GM18517 (cell line): Measurements from ENCODE around the gene BFSP1.

Experiments used
- ATAC-seq: cut with Tn5 transposase; IDR thresholded peaks from one replicate; pipeline ENCODE4 v1.9.1; 2021; ENCODE audit warnings: mild to moderate bottlenecking, moderate library complexity; ENCODE audit not compliant: unreplicated experiment

Gene BFSP1

GRCh38 chr20:17500826-17501225, 30.4 kb downstream of the BFSP1 start:
- ATAC-seq, result no peak

GRCh38 chr20:17500271-17500670, 30.9 kb downstream of the BFSP1 start:
- no peak for ATAC-seq

DNA sequence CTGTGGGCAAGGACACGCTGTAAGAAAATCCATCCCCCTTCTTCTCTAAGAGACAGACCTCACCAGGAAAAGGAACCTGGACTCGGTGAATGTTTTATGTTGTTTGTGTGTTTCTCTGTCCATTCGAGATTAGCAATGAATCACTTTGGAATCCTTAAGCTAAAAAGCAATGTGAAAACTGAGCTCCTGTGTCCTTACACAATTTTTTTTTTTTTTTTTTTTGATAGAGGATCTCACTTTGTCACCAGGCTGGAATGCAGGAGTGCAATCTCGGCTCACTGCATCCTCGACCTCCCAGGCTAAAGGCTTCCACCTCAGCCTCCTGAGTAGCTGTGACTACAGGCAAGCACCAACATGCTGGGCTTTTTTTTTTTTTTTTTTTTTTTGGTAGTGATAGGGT, 32.1 kb downstream of the BFSP1 start:
- no peak for ATAC-seq

DNA sequence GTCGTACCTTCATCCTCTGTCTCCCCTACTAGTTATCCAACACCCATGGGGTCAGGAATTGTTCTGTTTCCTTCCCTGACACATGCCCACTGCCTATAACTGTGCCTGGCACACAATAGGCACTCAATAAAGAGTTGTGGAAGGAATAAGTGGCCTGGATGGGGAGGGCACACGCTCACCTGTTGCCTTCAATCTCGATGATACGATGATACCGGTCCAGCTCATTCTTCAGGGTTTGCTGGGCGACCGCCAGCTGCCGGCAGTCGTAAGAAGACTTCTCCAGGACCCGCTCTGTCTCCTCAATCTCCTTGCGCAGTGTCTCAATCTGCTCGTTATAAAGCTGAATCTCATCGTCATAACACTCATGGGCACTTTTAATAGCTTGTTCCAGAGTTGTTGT, 32.5 kb downstream of the BFSP1 start:
- no peak for ATAC-seq

DNA sequence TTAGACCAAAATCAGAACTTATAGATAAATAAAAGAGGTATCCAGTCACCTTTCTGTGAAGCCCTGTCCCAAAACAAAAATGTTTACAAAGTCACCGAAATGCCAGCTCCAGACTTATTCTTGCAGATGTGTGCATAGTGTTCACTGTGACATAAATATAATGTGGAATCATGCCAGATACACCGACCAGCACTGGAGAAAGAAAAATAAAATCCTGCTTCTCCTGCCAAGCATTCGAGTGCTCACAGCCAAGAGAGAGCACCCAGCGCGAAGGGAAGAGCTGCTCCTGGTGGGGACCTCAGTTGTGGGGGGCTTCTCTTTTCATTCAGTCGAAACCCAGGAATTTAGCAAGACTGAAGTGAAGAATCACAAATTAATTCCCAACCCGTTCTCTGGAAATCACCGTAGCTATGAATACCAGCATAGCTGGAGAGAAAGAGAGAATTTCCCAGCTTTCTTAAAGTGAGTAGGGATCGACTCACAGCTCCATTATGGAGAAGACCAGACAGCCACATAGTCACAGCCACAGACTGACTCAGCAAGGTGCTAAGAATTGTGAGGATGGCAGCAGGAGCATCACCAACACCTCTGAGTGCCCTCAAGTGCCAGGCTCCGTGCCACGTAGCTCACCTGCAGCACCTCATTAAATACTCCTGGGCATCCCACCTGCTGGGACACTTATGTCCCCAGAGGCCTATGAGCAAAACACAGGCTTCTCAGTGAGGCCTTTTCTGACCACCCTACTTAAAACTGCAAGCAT, 33.2 kb downstream of the BFSP1 start:
- no peak for ATAC-seq

- no peak for ATAC-seq
These were observed 35.4 kb downstream of the BFSP1 start for GRCh38 chr20:17495826-17496225.

GRCh38 chr20:17494201-17494600, 37.0 kb downstream of the BFSP1 start:
- no peak for ATAC-seq

DNA sequence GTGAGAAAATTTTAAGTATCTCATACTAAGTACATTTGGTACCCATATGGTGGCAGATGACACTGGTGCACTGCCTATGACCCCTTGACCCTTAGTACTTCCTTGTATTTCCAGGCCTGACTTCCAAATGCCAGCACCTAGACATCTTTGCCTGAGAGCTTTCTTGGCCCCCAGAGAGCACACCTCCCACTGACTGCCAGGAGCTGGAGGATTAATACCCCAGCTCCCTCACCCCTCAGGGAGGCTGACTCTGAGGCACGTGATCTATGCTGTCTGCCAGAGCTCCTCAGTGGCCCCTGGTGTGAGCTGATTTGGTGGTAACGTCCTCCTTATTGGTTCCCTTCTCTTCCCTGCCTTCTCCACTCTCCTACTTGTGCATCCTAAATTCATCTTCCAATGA, 38.0 kb downstream of the BFSP1 start:
- ATAC-seq, result no peak

- ATAC-seq, result no peak
These were observed 39.7 kb downstream of the BFSP1 start for GRCh38 chr20:17491488-17491887.

- no peak for ATAC-seq
These were observed 40.1 kb downstream of the BFSP1 start for GRCh38 chr20:17491041-17491440.

DNA sequence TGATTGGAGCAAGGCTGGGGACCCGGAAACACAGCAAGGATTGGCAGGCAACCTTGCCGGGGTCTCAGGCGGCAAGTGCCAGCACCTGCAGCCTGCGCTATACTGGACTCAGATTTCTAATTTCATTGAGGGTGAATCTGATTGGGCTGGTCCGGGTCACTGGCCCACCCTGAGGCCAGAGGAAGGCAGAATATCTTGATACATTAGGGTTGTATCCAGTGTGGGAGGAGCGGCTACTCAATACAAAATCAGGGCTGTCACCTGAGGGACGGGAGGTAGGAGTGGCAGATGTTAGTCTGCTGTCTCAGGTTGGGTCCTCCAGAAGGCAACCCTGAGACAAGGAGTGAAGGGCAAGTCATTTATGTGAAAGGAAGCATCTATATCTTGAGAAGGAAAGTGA, 40.7 kb downstream of the BFSP1 start:
- no peak for ATAC-seq

DNA sequence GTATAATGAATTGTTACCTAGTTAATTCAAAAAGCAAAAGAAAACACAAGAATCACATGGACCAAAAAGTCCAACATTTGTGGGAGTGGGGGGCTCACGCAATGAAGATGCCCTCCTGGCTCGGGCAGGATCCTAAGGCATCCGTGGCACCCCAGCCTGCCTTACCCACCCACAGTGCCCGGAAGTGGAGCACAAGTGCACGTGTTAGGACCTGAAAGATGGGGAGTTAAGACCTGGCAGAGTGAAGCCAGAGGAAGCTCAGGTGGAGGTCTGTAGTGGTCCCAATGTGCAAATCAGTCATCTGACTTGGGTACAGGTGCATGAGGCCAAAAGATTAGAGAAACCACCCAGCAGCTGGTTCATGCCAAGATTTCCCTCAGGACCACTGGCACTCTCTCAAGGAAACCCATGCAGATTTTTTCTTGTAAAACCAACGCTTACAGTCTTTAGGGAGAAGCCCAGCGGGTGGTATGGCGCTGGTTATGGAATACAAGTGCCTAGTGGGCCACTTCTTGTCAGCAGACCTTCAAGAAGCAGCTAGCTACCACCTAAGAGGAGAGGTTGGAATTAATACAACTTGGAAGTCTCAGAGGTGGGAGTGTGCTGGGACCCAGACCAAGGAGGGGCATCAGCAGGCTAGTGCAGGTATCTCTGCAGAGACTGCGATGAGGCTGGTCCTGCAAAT, 42.1 kb downstream of the BFSP1 start:
- ATAC-seq, result no peak

DNA sequence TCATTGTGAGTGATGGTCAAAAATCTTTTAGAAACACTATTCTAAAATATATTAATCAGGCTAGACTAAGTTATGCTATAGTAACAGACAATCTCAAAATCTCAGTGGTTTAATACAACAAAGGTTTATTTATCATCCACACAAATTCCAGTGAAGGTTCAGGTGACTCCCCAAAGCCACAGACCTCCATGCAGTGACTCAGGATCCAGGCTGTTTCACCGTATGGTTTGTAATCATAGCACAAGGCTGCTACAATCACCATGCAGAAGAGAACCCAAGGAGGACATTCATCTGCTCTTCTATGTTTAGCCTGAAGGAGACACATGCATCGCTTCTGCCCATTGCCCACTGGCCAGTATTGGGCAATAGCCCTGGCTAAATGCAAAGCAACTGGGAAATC, 46.2 kb downstream of the BFSP1 start:
- no peak for ATAC-seq

- no peak for ATAC-seq
These were observed 48.6 kb downstream of the BFSP1 start for GRCh38 chr20:17482536-17482935.

- no peak for ATAC-seq
These were observed 49.5 kb downstream of the BFSP1 start for GRCh38 chr20:17481661-17482060.

GRCh38 chr20:17480696-17481095, 50.5 kb downstream of the BFSP1 start:
- no peak for ATAC-seq

DNA sequence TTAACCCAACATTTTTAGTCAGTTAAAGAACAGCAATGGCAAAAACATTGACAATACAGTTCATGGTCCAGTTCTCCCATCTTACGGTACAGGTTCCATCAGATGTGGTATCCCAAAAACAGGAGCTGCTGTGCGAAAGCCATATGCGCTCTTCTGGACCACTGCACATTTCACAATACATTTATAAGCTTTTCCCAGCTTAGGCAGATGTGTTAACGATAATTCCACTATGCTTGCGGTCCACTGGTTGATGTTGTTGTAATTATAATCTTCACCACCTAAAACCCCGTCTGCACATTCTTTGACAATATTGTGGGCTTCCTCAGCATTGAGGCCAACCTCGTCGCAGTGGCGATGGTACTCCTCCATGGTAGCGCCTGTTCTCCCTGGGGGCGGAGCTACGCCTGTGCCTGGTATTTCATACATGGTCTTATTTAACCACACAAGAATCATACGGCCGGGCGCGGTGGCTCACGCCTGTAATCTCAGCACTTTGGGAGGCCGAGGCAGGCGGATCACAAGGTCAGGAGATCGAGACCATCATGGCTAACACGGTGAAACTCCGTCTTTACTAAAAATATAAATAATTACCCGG, 52.0 kb downstream of the BFSP1 start:
- ATAC-seq, result no peak

DNA sequence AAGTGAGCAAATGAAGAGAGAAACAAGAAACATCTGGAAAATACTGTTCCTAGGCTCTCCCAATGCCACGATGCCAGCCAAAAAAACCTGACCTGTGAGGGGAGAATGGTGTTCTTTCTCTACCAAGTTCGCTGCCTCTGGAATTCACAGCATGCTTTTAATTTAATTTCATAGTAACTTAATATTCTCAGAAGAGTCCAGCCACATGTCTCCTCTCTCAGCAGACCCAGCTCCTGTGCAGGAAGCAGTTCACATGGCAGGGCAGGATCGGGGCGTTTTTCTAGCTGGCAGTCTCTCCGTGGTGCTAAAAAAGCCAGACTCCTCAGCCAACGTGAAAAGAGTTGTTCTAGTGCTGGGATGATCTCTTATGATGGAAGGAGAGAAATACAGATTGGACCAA, 57.5 kb downstream of the BFSP1 start:
- no peak for ATAC-seq

GRCh38 chr20:17471606-17472187, 59.5 kb downstream of the BFSP1 start:
- no peak for ATAC-seq

GRCh38 chr20:17470973-17471372, 60.2 kb downstream of the BFSP1 start:
- ATAC-seq, result no peak

- no peak for ATAC-seq
These were observed 60.7 kb downstream of the BFSP1 start for GRCh38 chr20:17470521-17470920.
